Keratinocyte (primary cell): ENCODE data around the gene NCKAP5.

Experiments used
- EZH2 ChIP-seq: IDR thresholded peaks from one replicate; pipeline ENCODE4 v1.6.1; 2012; ENCODE audit warnings: inconsistent platforms, mild to moderate bottlenecking, low read length, moderate library complexity
- TF ChIP-seq, protein P1 (sequence below), 3 experiments: IDR thresholded peaks in 1 of 3; conservative IDR thresholded peaks in 1 of 3; optimal IDR thresholded peaks in 1 of 3; 2 replicates in 2 of 3; 3 replicates in 1 of 3; pipeline versions ENCODE3 to v1.5.1; 2011; ENCODE audit warnings: low read length in 3 of 3, mild to moderate bottlenecking in 3 of 3, moderate library complexity in 2 of 3, control low read depth in 1 of 3, inconsistent platforms in 1 of 3; ENCODE audit not compliant: insufficient read depth in 2 of 3; ENCODE audit errors: extremely low read depth in 1 of 3

DNA sequence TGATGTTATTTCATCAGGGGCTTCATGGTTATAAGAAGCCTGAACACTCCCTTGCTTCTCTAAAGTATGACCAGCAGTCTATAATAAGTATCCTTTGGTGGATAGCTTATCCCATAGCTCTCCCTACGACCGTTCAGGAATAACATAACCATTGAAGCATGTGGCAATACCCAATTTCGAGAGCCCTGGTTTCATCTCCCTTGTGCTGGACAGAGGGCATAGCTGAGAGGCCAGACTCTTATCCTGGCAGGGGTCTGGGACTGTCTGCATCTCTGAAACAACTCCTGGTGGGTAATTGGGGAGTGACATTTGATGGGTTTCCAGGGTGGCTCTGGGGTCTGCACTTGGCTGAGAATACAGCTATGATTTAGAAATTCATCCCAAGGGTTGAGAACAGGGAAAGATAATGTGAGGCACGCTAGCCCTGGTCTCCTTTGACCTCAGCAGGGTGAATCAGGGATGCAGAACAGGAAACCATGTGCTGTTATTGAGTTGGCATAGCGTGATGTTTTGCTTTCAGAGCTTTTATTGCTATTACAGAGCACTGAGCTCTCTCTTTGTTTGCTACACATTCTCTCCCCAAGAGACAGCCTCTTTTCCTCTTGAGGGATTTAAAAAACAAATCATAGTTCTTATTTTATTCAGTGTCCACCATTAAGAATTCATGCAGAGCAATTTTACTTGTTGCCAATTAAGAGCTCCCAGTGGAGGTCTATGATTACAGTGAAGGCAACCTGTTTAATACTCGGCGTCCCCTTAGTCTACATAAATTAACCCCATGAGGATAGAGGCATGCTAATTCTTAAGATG lies 274.5 kb downstream of the NCKAP5 start:
- TF ChIP-seq, protein P1, sequence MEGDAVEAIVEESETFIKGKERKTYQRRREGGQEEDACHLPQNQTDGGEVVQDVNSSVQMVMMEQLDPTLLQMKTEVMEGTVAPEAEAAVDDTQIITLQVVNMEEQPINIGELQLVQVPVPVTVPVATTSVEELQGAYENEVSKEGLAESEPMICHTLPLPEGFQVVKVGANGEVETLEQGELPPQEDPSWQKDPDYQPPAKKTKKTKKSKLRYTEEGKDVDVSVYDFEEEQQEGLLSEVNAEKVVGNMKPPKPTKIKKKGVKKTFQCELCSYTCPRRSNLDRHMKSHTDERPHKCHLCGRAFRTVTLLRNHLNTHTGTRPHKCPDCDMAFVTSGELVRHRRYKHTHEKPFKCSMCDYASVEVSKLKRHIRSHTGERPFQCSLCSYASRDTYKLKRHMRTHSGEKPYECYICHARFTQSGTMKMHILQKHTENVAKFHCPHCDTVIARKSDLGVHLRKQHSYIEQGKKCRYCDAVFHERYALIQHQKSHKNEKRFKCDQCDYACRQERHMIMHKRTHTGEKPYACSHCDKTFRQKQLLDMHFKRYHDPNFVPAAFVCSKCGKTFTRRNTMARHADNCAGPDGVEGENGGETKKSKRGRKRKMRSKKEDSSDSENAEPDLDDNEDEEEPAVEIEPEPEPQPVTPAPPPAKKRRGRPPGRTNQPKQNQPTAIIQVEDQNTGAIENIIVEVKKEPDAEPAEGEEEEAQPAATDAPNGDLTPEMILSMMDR (optimal IDR thresholded peaks at IDR 0.05 in 1 of 3, IDR thresholded peaks at IDR 0.05 in 1 of 3, conservative IDR thresholded peaks at IDR 0.05 in 1 of 3; ENCODE audit: extremely low read depth in 1 of 3, insufficient read depth in 2 of 3, low read length in 3 of 3): no peak
- no peak for TF ChIP-seq EZH2
